CD8-positive, alpha-beta memory T cell (primary cell): ENCODE results near the gene STK36. TPM values are rescaled to one million over a fixed set of nuclear protein-coding genes. Genes with fewer than 3 reads are reported as not detected.

Source experiments
- CTCF ChIA-PET: fragments of 350-600 bp; sonication (Branson Sonifier 250); formaldehyde crosslinking; loops from one replicate; lab custom pipeline; 2021; ENCODE audit warnings: antibody characterized with exemption; lab: Charles Lee
- POLR2A ChIA-PET: fragments of 350-600 bp; sonication (Branson Sonifier 250); formaldehyde crosslinking; loops from one replicate; lab custom pipeline; 2021; ENCODE audit warnings: antibody characterized with exemption; lab: Charles Lee
- DNase-seq, 5 donors: peaks; one replicate each; pipeline versions ENCODE4 v3.0.0 to v3.0.0-alpha.2; 2020 to 2022; ENCODE audit warnings: mixed read lengths in 1 of 5
- H3K27ac ChIP-seq: one replicate; pipeline ENCODE4 v1.7.0; 2013; ENCODE audit warnings: low read depth, mild to moderate bottlenecking, low read length, moderate library complexity
- H3K27me3 ChIP-seq: 2 replicates; pipeline ENCODE4 v1.7.0; 2013; ENCODE audit warnings: low read length, mild to moderate bottlenecking; ENCODE audit not compliant: insufficient read depth, poor library complexity, severe bottlenecking
- H3K36me3 ChIP-seq: 2 replicates; pipeline ENCODE4 v1.7.0; 2013; ENCODE audit warnings: mild to moderate bottlenecking, low read length, moderate library complexity; ENCODE audit not compliant: insufficient read depth
- H3K4me1 ChIP-seq: 2 replicates; pipeline ENCODE4 v1.7.0; 2013; ENCODE audit warnings: mild to moderate bottlenecking, low read length, moderate library complexity; ENCODE audit not compliant: insufficient read depth
- H3K4me3 ChIP-seq: 2 replicates; pipeline ENCODE4 v1.7.0; 2013; ENCODE audit warnings: mild to moderate bottlenecking, low read length
- H3K9me3 ChIP-seq: 2 replicates; pipeline ENCODE4 v1.7.0; 2013; ENCODE audit warnings: mild to moderate bottlenecking, low read length
- H3K27ac Mint-ChIP-seq, 8 donors: one replicate each; pipeline ENCODE4 v1.8.0; 2020 to 2021; ENCODE audit warnings: mixed read lengths in 8 of 8, mild to moderate bottlenecking in 6 of 8, inconsistent platforms in 3 of 8, moderate library complexity in 3 of 8
- H3K27me3 Mint-ChIP-seq, 2 donors: one replicate each; pipeline ENCODE4 v1.8.0; 2020 to 2021; ENCODE audit warnings: mixed read lengths in 2 of 2, mild to moderate bottlenecking in 1 of 2, moderate library complexity in 1 of 2
- H3K36me3 Mint-ChIP-seq, 3 donors: one replicate each; pipeline ENCODE4 v1.8.0; 2020 to 2021; ENCODE audit warnings: mixed read lengths in 3 of 3, inconsistent platforms in 1 of 3, mild to moderate bottlenecking in 1 of 3
- H3K4me1 Mint-ChIP-seq, 3 donors: one replicate each; pipeline ENCODE4 v1.8.0; 2020 to 2021; ENCODE audit warnings: mixed read lengths in 3 of 3, inconsistent platforms in 1 of 3, mild to moderate bottlenecking in 1 of 3
- H3K4me3 Mint-ChIP-seq, 7 donors: one replicate each; pipeline ENCODE4 v1.8.0; 2020 to 2021; ENCODE audit warnings: mixed read lengths in 7 of 7, mild to moderate bottlenecking in 6 of 7, moderate library complexity in 4 of 7, inconsistent platforms in 2 of 7
- H3K9me3 Mint-ChIP-seq, 5 donors: one replicate each; pipeline ENCODE4 v1.8.0; 2020 to 2022; ENCODE audit warnings: mixed read lengths in 5 of 5, mild to moderate bottlenecking in 3 of 5, moderate library complexity in 2 of 5, inconsistent platforms in 1 of 5
- polyA plus RNA-seq: library from polyadenylated mRNA; unstranded; fragments of 300-500 nt; fragmentation: Illumina TruSeq; gene quantifications from one replicate; pipeline ENCODE4 v1.2.3, GENCODE V29; 2021
- total RNA-seq, 2 experiments: library from RNA; stranded (reverse); gene quantifications; one replicate each; pipeline ENCODE4 v1.2.3, GENCODE V29; 2021

The STK36 gene
- total and polyA plus RNA-seq, 3 experiments from 2014 or later = 3.9 to 21.4 (median 19.9) TPM

- H3K27ac ChIP-seq = no peak overlapping the region
- Mint-ChIP-seq H3K27ac (no peak overlapping the region), H3K9me3 (peaks cover 6 to 8% (median 8%) of the 10 kb centered on the region in 5 donors), H3K4me1 (peaks cover 13 to 26% (median 23%) of the 10 kb centered on the region in 3 donors), H3K4me3 (no peak overlapping the region), H3K36me3 (peaks cover 12 to 21% (median 17%) of the 10 kb centered on the region in 3 donors), H3K27me3 (no peaks in the 10 kb centered on the region)
- H3K36me3 ChIP-seq = peaks cover 8% of the 10 kb centered on the region
- CTCF ChIA-PET = interaction anchor here (1.5 to 1.8 kb wide), 2 partner anchors 10 to 11 kb away, joined by 3 to 7 read pairs; partner anchors contain the start of gene TTLL4
- no peaks in the 10 kb centered on the region for H3K27me3 ChIP-seq
- no peak overlapping the region for H3K4me3 ChIP-seq
- H3K9me3 ChIP-seq = peaks cover 8% of the 10 kb centered on the region
- POLR2A ChIA-PET = no interaction called here
- no peaks in the 10 kb centered on the region for H3K4me1 ChIP-seq
- DNase-seq = no peak
Measured at GRCh38 chr2:218721488-218721887, 49.6 kb downstream of the STK36 start.

- ChIA-PET CTCF (interaction anchor here (1.5 to 1.8 kb wide), 2 partner anchors 10 to 11 kb away, joined by 3 to 7 read pairs; partner anchors contain the start of gene TTLL4), POLR2A (no interaction called here)
- peaks cover 10% of the 10 kb centered on the region for H3K9me3 ChIP-seq
- peaks cover 6 to 13% (median 11%) of the 10 kb centered on the region in 5 donors for H3K9me3 Mint-ChIP-seq
- no peak overlapping the region for H3K4me3 Mint-ChIP-seq
- peaks cover 8% of the 10 kb centered on the region for H3K36me3 ChIP-seq
- H3K4me1 ChIP-seq = no peaks in the 10 kb centered on the region
- H3K4me3 ChIP-seq = no peak overlapping the region
- H3K27ac ChIP-seq = no peak overlapping the region
- no peaks in the 10 kb centered on the region for H3K27me3 Mint-ChIP-seq
- H3K4me1 Mint-ChIP-seq = peaks cover 13 to 26% (median 23%) of the 10 kb centered on the region in 3 donors
- H3K27me3 ChIP-seq = no peaks in the 10 kb centered on the region
- peaks cover 12 to 18% (median 17%) of the 10 kb centered on the region in 3 donors for H3K36me3 Mint-ChIP-seq
- no peak for DNase-seq
- no peak overlapping the region for H3K27ac Mint-ChIP-seq
Measured at GRCh38 chr2:218721934-218722333, 50.0 kb downstream of the STK36 start.

DNA sequence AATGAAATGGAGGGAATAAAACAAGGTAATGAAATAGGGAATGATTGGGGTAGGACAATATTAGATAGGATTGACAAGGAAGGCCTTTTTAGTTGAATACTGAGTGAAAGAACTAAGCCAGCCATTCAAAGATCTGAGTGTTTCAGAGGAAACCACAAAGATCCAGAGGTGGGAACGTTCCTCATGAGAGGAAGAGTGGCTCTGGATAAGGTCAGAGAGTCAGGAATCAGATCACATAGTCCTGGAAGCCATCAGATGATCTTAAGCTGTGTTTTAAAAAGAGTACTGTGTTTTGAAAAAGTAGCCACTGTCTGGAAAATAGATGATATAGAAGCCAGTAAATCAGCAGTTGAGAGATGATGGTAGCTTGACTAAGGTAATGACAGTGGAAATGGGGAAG, 50.5 kb downstream of the STK36 start:
- ChIA-PET POLR2A (no interaction called here), CTCF (interaction anchor here (1.0 to 1.7 kb wide), 2 partner anchors 11 to 125 kb away, joined by 3 to 9 read pairs; partner anchors contain the start of gene TTLL4)
- no peaks in the 10 kb centered on the region for H3K27me3 Mint-ChIP-seq
- Histone ChIP-seq H3K27ac (no peak overlapping the region), H3K27me3 (no peaks in the 10 kb centered on the region), H3K4me1 (no peaks in the 10 kb centered on the region), H3K36me3 (peaks cover 8% of the 10 kb centered on the region), H3K9me3 (peaks cover 10% of the 10 kb centered on the region), H3K4me3 (no peak overlapping the region)
- H3K4me3 Mint-ChIP-seq = no peak overlapping the region
- H3K9me3 Mint-ChIP-seq = peaks cover 6 to 17% (median 14%) of the 10 kb centered on the region in 5 donors
- peak overlapping the region in 3 of 8 donors; percentile 24 to 42 (median 28) for H3K27ac Mint-ChIP-seq
- no peak for DNase-seq
- peaks cover 13 to 24% (median 22%) of the 10 kb centered on the region in 3 donors for H3K4me1 Mint-ChIP-seq
- peaks cover 11 to 16% (median 15%) of the 10 kb centered on the region in 3 donors for H3K36me3 Mint-ChIP-seq

DNA sequence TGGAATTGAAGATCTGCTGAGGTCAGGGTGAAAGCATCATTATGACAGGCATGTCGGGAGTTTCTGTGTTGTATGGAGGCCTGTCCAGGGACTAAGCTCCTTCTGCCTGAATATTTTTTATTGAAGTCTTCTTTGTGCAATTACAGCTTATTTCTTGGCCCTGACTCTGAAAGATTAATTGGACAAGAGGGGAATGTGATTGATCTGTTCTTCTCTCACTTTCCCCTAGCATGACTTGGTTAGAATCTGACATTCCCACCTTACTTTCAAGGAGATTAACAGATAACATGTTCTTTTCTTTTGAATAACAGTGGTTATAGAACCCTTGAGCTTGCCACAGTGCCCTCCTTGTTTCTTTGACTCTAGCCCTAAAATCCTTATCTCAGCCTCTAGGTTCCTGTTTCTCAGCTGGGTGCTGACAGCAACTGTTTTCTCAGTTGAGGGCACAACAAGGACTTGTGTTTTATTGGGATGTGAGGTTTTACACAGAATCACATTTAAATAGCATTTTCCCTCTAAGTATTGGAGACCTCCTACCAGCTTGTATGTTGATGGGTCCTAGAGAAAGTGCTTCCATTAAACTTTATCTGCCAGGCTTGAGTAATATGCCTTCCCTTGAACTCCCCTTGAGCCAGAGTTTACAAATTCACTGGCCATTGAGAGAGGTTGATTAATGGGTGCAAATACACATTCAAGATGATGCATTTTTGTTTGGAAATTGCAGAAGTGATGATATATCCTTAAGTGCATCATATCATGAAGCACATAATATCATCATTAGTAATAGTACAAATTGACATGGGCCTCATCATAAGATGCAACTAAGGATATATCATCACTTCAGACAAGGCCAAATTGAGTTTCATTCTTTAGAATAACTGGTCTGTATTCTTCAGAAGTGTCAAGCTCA, 51.2 kb downstream of the STK36 start:
- peaks cover 14 to 25% (median 20%) of the 10 kb centered on the region in 3 donors for H3K4me1 Mint-ChIP-seq
- DNase-seq = no peak
- H3K9me3 Mint-ChIP-seq = peaks cover 9 to 20% (median 17%) of the 10 kb centered on the region in 5 donors
- peaks cover 14 to 17% (median 17%) of the 10 kb centered on the region in 3 donors for H3K36me3 Mint-ChIP-seq
- Histone ChIP-seq H3K36me3 (peaks cover 8% of the 10 kb centered on the region), H3K4me3 (no peak overlapping the region), H3K4me1 (no peaks in the 10 kb centered on the region), H3K27me3 (no peaks in the 10 kb centered on the region), H3K27ac (no peak overlapping the region), H3K9me3 (peaks cover 10% of the 10 kb centered on the region)
- no peak overlapping the region for H3K4me3 Mint-ChIP-seq
- CTCF ChIA-PET = interaction anchor here (1.0 to 1.7 kb wide), 2 partner anchors 12 to 124 kb away, joined by 3 to 9 read pairs; partner anchors contain the start of gene TTLL4
- H3K27me3 Mint-ChIP-seq = no peaks in the 10 kb centered on the region
- POLR2A ChIA-PET = no interaction called here
- peak overlapping the region in 3 of 8 donors; percentile 18 to 42 (median 24) for H3K27ac Mint-ChIP-seq

- H3K4me1 ChIP-seq = no peaks in the 10 kb centered on the region
- no peak overlapping the region for H3K4me3 ChIP-seq
- no peak overlapping the region for H3K27ac Mint-ChIP-seq
- peaks cover 8% of the 10 kb centered on the region for H3K36me3 ChIP-seq
- CTCF ChIA-PET = interaction anchor here (1.5 to 1.8 kb wide), 2 partner anchors 9 to 15 kb away, joined by 4 to 5 read pairs; partner anchors contain the start of gene TTLL4
- DNase-seq = no peak
- H3K27me3 Mint-ChIP-seq = no peaks in the 10 kb centered on the region
- H3K27ac ChIP-seq = no peak overlapping the region
- H3K9me3 ChIP-seq = peaks cover 10% of the 10 kb centered on the region
- no peaks in the 10 kb centered on the region for H3K27me3 ChIP-seq
- POLR2A ChIA-PET = interaction anchor here (0.8 kb wide), 1 partner anchor 132 kb away, joined by 4 read pairs; no protein-coding TSS in a partner anchor
- peaks cover 11 to 21% (median 20%) of the 10 kb centered on the region in 3 donors for H3K4me1 Mint-ChIP-seq
- H3K36me3 Mint-ChIP-seq = peaks cover 11 to 17% (median 14%) of the 10 kb centered on the region in 3 donors
- H3K4me3 Mint-ChIP-seq = no peak overlapping the region
- H3K9me3 Mint-ChIP-seq = peaks cover 9 to 20% (median 17%) of the 10 kb centered on the region in 5 donors
Measured at GRCh38 chr2:218726004-218726574, 54.2 kb downstream of the STK36 start.

GRCh38 chr2:218727502-218728165, 55.7 kb downstream of the STK36 start:
- Mint-ChIP-seq H3K4me3 (peak overlapping the region in 1 of 7 donors; percentile 19), H3K27me3 (no peaks in the 10 kb centered on the region), H3K36me3 (peaks cover 14 to 27% (median 15%) of the 10 kb centered on the region in 3 donors), H3K27ac (peak overlapping the region in 1 of 8 donors; percentile 3), H3K9me3 (peaks cover 9 to 20% (median 17%) of the 10 kb centered on the region in 5 donors), H3K4me1 (peaks cover 7 to 27% (median 22%) of the 10 kb centered on the region in 3 donors)
- ChIA-PET POLR2A (no interaction called here), CTCF (interaction anchor here (1.8 kb wide), 1 partner anchor 17 kb away, joined by 5 read pairs; the partner anchor contains the start of gene TTLL4)
- Histone ChIP-seq H3K4me1 (no peaks in the 10 kb centered on the region), H3K27me3 (no peaks in the 10 kb centered on the region), H3K9me3 (peaks cover 10% of the 10 kb centered on the region), H3K4me3 (no peak overlapping the region), H3K36me3 (peaks cover 8% of the 10 kb centered on the region), H3K27ac (no peak overlapping the region)
- DNase-seq = no peak

- Histone ChIP-seq H3K36me3 (peaks cover 8% of the 10 kb centered on the region), H3K4me1 (no peaks in the 10 kb centered on the region), H3K27me3 (no peaks in the 10 kb centered on the region), H3K4me3 (no peak overlapping the region), H3K9me3 (peaks cover 10% of the 10 kb centered on the region), H3K27ac (no peak overlapping the region)
- ChIA-PET CTCF (no interaction called here), POLR2A (no interaction called here)
- Mint-ChIP-seq H3K36me3 (peaks cover 14 to 34% (median 20%) of the 10 kb centered on the region in 3 donors), H3K27ac (no peak overlapping the region), H3K4me3 (no peak overlapping the region), H3K27me3 (no peaks in the 10 kb centered on the region), H3K9me3 (peaks cover 9 to 20% (median 17%) of the 10 kb centered on the region in 5 donors), H3K4me1 (peaks cover 13 to 30% (median 29%) of the 10 kb centered on the region in 3 donors)
- no peak for DNase-seq
Measured at GRCh38 chr2:218729640-218730039, 57.8 kb downstream of the STK36 start.
